TTC549 (cell line): ENCODE data around the gene PLAGL2.
"Not testable (repeated sequence)": the region's sequence is repeated elsewhere in the genome, so short reads cannot be mapped to it uniquely, and the experiment has no call there.

Experiments used
- FAIRE-seq: peaks from 2 replicates; lab custom pipeline; 2012; peaks lifted over from hg19 to GRCh38; lab: Jason Lieb, UNC

Gene PLAGL2

GRCh38 chr20:32179934-32180333, 27.6 kb downstream of the PLAGL2 start:
- FAIRE-seq = no peak

GRCh38 chr20:32179515-32179914, 28.0 kb downstream of the PLAGL2 start:
- FAIRE-seq = no peak

GRCh38 chr20:32177696-32178095, 29.8 kb downstream of the PLAGL2 start:
- FAIRE-seq = not testable (repeated sequence)

GRCh38 chr20:32168184-32168910, 39.2 kb downstream of the PLAGL2 start:
- FAIRE-seq = no peak

DNA sequence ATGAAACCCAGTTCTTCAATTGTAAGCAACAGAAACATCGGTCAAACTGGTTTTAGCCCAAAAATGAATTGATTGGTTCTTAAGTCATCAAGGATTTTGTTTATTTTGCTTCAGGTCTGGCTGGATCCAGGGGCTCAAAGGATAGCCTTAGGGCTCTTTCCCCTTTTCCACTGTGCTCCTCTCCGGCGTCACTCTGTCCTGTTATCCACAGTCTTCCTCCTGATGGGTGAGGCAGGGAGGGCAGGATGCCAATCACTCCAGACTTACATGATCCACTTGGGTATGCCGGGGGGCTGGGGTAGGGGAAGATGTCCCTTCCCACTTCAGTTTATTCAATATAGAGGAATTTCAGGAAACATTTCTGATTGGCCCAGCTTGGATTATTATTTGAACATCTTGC, 40.0 kb downstream of the PLAGL2 start:
- no peak for FAIRE-seq

GRCh38 chr20:32165836-32166545, 41.6 kb downstream of the PLAGL2 start:
- no peak for FAIRE-seq

DNA sequence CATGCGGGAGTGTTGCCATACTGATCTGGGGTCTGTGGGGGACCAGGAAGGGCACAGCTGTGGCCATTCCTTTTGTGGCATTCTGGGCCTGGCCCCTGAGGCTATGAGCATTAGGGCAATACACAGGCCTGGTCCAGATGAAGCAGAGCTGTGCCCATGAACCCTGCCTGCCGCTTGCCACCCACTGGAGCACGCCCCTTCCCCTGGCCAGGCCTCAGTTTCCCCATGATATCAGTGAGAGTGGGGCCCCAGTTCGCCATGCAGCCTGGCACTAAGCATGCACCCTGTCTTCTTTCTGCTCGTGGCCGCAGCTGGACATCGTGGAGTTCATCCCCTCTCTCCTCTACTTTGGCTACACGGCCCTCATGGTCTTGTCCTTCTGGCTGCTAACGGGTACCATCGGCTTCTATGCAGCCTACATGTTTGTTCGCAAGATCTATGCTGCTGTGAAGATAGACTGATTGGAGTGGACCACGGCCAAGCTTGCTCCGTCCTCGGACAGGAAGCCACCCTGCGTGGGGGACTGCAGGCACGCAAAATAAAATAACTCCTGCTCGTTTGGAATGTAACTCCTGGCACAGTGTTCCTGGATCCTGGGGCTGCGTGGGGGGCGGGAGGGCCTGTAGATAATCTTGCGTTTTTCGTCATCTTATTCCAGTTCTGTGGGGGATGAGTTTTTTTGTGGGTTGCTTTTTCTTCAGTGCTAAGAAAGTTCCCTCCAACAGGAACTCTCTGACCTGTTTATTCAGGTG, 42.4 kb downstream of the PLAGL2 start:
- no peak for FAIRE-seq

DNA sequence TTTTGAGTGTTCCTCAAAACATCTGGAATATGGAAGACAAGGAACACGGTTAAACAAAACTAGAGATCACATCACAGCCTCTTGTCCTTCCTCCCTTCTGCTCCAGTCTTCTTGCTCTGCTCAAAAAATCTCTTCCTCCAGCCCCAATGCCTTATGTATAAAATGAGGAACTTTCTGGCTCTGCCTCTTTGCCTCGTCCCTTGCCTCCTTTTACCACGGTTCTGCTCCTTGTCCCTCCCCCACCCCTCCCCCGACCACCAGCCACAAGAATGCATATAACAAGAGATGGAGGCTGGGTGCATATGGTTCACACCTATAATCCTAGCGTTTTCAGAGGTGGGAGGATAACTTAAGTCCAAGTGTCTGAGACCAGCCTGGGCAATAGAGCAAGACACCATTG, 43.6 kb downstream of the PLAGL2 start:
- no peak for FAIRE-seq

- no peak for FAIRE-seq
These were observed 45.2 kb downstream of the PLAGL2 start for GRCh38 chr20:32162351-32162750.

- FAIRE-seq = no peak
These were observed 47.2 kb downstream of the PLAGL2 start for GRCh38 chr20:32160341-32160740.

DNA sequence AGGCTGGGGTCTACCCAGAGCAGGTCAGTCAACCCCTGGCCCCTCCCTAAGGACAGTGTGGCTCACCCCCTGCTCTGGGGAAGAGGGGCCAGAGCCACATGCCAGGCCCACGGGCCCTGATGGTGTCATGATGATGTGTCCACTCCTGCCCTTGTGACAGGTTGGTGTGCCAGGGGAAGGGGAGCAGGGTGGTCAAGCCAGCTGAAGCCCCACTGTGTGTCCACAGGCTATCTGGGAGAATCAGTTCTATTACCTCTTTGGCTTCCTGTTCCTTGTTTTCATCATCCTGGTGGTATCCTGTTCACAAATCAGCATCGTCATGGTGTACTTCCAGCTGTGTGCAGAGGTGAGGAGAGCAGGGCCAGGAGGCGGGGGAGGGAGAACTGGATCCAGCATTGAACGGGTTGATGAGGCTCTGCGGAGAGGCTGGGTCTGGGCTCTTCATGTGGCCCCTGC, 47.7 kb downstream of the PLAGL2 start:
- no peak for FAIRE-seq

GRCh38 chr20:32158943-32159660, 48.4 kb downstream of the PLAGL2 start:
- FAIRE-seq = no peak

DNA sequence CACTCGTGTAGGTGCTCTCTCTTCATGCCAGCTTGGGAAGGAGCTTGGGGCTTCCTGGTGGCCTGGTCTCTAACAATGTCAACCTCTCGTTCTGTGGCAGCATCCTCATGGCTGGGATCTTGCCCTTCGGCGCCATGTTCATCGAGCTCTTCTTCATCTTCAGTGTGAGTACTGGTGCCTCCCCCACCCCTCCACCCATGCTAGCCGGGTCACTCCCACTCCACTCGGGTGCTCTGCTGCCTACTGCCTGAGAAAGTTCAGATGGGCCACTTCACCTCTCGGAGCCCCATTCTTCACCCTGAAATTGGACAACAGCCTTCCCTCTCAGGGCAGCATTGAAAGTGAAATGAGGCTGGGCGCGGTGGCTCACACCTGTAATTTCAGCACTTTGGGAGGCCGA, 49.2 kb downstream of the PLAGL2 start:
- FAIRE-seq = no peak

- FAIRE-seq = no peak
These were observed 49.9 kb downstream of the PLAGL2 start for GRCh38 chr20:32157611-32158010.

- FAIRE-seq = no peak
These were observed 52.2 kb downstream of the PLAGL2 start for GRCh38 chr20:32155017-32155981.

DNA sequence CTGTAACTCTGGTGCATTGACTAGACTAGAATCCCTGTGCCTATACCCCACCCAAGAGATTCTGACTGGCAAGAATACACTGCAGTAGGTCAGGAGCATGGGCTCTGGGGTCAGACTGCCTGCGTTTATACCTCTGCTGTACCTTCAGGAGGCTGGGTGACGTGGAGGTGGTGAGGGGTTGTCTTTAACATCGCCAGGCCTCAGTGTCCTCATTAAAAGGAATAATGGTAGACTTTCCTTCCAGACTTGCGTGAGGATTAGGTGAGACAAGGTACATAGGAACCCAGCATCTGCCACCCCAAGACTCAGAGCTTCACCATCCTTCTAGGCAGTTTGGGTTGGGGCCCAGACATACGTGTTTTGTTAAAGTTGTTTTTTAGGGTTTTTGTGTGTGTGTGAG, 53.8 kb downstream of the PLAGL2 start:
- FAIRE-seq = no peak

- no peak for FAIRE-seq
These were observed 54.3 kb downstream of the PLAGL2 start for GRCh38 chr20:32153156-32153665.

DNA sequence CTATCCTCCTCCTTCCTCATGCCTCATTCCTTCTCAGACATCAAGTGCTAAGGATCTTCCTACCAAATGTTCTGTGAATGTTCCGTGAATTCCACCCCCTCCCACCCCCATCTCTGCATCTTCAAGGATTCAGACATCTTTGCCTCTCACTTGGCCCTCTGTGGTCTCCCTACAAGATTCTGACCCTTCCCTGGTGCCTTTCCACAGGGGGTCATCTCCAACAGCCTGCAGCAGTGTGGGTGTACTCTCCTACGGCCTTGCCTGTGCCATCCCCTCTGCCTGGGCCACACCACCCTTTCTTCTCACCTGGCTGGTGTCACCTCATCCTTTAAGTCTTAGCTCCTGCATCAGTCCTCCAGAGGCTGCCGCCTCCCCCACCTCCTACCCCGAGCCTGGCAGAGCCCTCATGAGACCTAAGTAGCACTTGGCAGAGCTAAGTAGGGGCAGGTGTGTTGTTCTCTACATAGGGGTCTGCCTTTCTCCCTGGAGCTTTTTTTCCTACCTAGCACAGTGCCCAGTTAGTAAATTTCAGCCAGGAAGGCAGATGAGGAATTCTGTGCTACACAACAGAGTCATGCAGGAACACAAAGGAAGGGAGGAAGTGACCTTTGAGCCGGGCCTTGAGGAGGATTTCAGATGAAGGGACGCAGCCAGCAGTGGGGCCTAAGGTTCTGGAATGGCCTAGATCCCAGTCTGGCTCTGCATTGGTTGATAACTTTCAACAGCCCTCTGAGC, 55.0 kb downstream of the PLAGL2 start:
- FAIRE-seq = no peak

GRCh38 chr20:32150291-32150848, 57.2 kb downstream of the PLAGL2 start:
- no peak for FAIRE-seq

DNA sequence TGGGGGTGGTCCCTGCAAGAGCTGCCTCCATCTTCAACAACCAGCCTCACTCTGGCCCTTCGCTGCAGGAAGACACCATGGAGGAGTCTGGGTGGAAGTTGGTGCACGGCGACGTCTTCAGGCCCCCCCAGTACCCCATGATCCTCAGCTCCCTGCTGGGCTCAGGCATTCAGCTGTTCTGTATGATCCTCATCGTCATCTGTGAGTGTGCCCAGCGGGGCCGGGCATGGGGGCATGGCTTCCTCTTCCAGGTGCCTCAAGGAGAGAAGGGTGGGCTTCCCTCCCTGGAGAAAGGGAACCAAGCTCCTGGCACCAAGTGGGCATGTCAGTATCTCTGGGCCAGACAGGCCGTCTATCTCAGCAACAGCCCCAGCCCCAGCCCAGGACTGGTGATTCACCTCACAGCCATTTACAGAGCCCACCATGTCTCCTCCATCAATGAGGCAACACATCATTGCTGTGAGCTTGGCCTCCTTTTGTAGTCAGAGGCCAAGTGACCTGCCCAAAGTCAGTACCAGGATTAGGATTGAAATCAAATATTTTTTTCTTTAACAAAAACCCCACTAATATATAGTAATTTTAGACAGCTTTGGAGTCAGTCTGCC, 57.9 kb downstream of the PLAGL2 start:
- FAIRE-seq = no peak
